Endothelial cell of umbilical vein (primary cell): Measurements from ENCODE around the gene HECTD4.

ENCODE experiments used
- EZH2 ChIP-seq: IDR thresholded peaks from 2 replicates; pipeline ENCODE4 v1.6.1; 2012; ENCODE audit warnings: borderline replicate concordance, low read depth, mild to moderate bottlenecking, moderate library complexity, low read length, inconsistent platforms; ENCODE audit not compliant: severe bottlenecking
- MAX ChIP-seq: IDR thresholded peaks from 2 replicates; pipeline ENCODE4 v1.6.1; 2011; ENCODE audit not compliant: insufficient read depth, insufficient read length
- POLR2AphosphoS5 ChIP-seq: IDR thresholded peaks from 2 replicates; pipeline ENCODE4 v1.6.1; 2012; ENCODE audit warnings: low read depth, mild to moderate bottlenecking, control low read depth, low read length, moderate library complexity; ENCODE audit not compliant: insufficient read depth
- TF ChIP-seq, protein P1 (sequence below), 2 donors: IDR thresholded peaks; 1 replicate in 1 of 2; 2 replicates in 1 of 2; pipeline ENCODE4 v1.5.1; 2011; ENCODE audit warnings: low read length in 2 of 2, mild to moderate bottlenecking in 2 of 2, moderate library complexity in 2 of 2, control low read depth in 1 of 2, inconsistent platforms in 1 of 2, low read depth in 1 of 2; ENCODE audit not compliant: insufficient read depth in 1 of 2; ENCODE audit errors: extremely low read depth in 1 of 2

DNA sequence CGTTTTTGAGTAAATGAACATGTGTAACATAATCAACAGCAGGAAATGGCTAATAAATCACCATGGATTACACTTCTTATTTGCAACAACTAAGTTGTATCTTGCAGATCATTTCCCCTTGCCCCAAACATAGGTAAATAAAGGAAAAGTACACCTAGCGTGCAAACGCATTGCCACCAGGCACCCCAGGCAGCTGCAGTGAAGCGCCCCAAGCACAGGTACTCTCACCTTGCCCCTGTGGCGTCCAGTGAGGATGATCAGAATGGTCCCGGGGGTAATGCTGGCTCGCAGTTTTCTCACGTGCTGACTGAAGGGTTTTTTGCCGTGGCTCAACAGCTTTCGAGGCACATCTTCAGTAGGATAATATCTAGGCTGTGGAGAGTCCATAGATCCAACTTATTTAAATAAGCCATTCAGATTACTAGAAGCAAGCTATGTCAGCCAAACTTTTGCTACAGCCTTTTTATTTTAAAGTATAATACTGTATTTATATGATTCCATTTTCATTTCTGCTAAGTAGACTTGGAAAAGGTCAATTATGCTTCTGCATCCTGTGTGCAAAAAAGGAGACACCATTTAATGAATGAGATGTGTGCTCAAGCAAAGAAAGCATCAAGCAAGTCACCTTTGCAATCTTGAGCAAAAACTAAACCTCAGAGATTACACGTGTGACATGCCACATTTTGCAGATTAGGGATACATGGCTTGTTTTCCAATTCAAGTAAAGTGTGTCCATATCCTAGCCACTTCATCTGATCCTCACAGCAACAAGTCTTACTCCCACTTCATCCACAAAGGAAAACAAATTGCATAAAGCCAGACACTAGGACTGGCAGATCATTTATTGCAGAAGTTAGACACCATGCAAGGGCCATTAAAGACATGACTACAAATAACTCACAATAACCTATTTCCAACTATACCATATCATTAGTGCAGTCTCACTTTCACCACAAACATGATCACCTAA is 24.6 kb upstream of the HECTD4 start:
- TF ChIP-seq, protein P1, sequence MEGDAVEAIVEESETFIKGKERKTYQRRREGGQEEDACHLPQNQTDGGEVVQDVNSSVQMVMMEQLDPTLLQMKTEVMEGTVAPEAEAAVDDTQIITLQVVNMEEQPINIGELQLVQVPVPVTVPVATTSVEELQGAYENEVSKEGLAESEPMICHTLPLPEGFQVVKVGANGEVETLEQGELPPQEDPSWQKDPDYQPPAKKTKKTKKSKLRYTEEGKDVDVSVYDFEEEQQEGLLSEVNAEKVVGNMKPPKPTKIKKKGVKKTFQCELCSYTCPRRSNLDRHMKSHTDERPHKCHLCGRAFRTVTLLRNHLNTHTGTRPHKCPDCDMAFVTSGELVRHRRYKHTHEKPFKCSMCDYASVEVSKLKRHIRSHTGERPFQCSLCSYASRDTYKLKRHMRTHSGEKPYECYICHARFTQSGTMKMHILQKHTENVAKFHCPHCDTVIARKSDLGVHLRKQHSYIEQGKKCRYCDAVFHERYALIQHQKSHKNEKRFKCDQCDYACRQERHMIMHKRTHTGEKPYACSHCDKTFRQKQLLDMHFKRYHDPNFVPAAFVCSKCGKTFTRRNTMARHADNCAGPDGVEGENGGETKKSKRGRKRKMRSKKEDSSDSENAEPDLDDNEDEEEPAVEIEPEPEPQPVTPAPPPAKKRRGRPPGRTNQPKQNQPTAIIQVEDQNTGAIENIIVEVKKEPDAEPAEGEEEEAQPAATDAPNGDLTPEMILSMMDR (IDR thresholded peaks at IDR 0.05; ENCODE audit: extremely low read depth in 1 of 2, insufficient read depth in 1 of 2, low read depth in 1 of 2, low read length in 2 of 2), result no peak
- TF ChIP-seq POLR2AphosphoS5, result no peak
- no peak for TF ChIP-seq MAX
- no peak for TF ChIP-seq EZH2
